ENCODE measurements around the gene BCAS3.
A peak's percentile ranks its signal among the peaks of the same experiment; 100 is the strongest.

The BCAS3 gene

DNA sequence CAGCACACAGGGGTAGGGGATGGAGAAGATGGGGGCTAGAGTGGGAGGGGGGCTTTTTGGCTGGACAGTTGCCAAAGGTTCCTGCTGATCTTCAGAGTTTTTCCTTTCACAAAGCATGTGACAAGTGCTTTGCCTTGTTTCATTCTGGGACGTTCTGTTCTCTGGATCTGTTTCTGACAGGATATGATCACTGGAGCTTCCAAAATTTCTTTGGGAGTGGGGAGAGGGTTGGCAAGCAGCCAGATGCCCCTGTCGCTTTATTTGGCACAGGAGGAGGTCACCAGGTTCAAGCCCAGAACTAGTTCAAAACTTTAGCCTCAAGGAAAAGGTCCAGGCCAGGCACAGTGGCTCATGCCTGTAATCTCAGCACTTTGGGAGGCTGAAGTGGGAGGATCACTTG is 653.5 kb downstream of the BCAS3 start:
- no peak for DNase-seq

DNA sequence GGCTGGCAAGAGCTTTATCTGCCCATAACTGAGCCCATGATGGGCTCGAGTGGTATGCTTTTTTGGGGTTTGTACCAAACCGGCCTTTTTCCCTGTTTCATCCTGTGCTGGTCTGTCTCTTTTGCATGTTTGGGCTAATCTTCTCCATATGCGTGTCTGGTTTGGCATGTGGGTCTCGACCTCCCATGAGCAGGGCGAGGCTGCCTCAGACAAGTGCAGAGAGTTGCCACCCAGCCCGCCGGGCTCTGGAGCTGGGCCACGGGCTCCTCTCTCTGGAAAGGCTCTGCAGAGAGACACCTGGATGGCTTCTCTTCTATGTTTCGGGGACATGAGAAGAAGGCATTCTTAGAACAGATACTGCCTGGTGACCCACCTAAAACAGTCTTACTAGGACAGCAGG is 654.2 kb downstream of the BCAS3 start:
- no peak for DNase-seq

- no peak for DNase-seq
These were observed 655.5 kb downstream of the BCAS3 start for GRCh38 chr17:61333136-61333535.

DNA sequence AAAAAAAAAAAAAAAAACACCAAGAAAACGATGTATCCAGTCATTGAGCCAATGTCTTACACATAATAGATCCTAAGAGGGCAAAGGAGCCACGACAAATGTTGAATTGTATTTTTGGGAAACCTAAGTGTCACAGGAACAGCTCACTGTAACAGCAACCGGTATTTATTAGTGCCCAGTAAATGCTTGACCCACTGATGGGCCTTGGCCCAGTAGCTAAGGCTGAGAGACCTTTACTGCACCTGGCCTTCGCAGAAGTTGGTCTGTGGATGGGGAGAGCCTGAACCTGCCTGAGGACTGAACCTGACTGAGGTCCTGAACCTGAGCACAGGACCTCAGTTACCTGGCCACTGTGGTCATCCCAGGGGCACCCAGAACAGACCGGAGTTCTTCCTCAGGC is 657.0 kb downstream of the BCAS3 start:
- no peak for DNase-seq

GRCh38 chr17:61335105-61335844 is 657.6 kb downstream of the BCAS3 start:
- no peak for DNase-seq

- DNase-seq, result peak; percentile 95
These were observed 658.4 kb downstream of the BCAS3 start for GRCh38 chr17:61335845-61336655.

- no peak for DNase-seq
These were observed 659.6 kb downstream of the BCAS3 start for GRCh38 chr17:61337290-61337689.

- no peak for DNase-seq
These were observed 660.5 kb downstream of the BCAS3 start for GRCh38 chr17:61338000-61338798.

- DNase-seq, result no peak
These were observed 661.3 kb downstream of the BCAS3 start for GRCh38 chr17:61338874-61339478.

DNA sequence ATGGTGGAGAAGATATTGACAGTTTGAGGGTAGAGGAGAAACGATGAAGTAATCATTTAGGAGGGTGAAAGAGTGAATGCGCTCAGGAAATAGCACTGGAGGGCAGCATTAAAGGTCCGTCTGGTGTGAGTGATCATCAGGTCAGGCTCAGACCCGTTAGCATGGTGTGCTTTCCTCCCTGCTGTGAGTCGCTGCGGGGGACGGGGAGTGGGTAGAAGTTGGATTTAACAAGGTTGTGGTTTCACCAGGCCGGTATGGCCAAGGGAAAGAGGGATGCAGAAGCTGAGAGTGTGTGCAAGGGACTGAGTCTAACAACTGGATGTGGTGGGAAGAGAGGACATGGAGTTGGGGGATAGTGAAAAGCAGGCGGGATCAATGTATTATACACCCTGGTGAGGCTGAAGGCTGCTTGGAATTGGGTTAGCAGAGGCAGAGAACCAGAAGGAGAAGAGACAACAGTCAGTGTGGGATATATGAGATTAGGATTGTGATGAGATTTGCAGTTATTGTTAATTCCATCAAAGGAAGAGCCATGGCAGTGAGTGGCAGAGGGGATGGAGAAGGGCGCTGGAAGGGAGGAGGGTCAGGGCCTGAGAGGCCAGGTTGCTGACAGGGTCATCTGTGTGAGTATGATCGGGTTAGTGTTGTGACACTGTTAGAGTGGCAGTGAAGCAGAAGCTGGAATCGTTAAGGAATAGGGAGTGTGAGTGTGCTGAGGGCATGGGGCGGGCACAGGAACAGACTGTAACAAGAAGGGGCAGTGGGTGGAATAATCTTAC is 663.0 kb downstream of the BCAS3 start:
- DNase-seq, result no peak

GRCh38 chr17:61343576-61343975 is 665.9 kb downstream of the BCAS3 start:
- no peak for DNase-seq

DNA sequence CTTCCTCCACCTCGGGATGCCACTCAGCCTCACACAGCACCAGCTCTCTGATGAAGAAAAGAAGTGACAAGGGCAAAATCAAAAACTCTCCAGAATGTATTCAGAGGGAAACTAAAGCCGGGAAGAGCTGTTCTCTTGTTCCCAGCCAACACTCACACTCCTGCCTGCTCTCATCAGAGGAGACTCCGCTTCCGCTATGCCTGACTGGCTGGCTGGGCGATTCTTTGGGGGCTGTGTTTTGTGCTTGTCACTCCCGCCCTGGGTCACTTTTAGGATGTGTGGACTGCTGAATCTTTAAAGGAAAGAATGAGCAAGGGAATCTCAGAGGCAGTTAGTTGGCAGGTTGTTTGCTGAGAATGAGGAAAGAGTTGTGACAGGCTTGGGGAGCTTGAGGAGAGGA is 667.4 kb downstream of the BCAS3 start:
- no peak for DNase-seq

DNA sequence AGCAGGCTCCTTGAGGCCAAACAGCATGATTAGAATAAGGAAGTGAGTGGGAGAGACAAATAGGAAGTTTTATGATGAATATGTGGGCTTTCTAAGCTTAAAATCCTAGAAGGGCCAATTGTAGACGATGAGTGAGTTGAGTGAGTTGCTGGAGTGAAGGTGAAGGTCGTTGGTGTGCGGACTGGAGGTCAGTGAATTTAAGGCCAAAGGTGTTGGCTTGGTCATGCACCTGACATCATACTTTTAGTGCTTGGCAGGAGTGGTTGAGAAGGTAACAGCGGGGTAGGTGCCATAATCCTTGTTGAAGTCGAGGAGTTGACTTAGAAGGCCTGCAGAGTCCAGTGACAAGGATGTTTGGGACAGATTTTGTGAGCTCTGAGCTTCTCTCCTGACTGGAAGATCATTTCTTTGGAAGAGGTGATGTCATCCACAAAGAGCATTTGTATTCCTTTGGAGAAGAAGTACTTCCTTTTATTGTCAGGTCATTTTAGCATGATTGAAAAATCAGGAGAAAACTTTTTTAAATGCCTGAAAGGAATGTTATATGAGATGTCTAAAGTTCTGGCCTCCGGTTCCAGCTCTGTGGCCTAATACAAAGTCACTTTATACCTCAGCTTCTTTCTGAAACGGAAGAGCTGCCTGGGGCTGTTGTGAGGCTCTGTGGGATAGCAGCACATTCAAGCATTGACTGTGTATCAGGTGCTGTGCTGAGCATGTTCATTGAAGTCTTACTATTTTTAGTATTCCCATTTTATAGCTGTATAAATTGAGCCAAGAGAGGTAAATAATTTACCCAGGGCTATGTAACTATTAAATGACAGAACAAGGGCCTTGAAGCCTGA is 668.4 kb downstream of the BCAS3 start:
- no peak for DNase-seq

- no peak for DNase-seq
These were observed 671.7 kb downstream of the BCAS3 start for GRCh38 chr17:61349350-61349749.

DNA sequence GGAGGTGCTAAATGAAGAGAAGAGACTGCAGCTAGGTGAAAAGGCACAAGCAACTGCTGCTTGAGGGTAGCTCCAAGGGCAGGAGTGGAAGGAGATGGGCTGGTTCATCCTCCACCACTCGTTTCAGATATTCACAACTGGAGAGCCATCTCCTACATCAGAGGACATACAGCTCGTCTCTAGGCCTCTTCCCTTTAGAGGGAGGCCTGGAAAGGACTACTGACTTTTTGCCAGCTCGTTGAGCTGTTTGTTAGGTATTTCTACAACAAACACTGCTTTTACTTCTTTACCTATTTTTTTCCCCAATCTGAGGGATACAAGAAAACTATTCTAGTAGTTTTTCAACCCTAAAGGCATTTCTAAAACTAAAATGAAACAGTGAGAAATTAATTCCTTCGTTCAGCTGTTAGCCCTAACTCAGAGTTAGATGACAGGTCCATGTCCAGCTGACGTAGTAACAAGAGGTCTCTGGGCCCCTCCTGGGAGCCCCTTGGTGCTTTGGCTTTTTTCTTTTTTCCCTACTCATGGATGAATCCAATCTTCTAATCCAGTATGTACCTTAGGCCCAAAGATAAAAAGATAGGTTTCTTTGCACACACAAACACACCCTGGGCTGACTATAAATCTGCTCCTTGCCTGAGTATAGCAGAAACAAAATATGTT is 674.2 kb downstream of the BCAS3 start:
- DNase-seq, result no peak

GRCh38 chr17:61352408-61352770 is 674.7 kb downstream of the BCAS3 start:
- DNase-seq, result no peak

- no peak for DNase-seq
These were observed 675.3 kb downstream of the BCAS3 start for GRCh38 chr17:61352781-61353491.

DNA sequence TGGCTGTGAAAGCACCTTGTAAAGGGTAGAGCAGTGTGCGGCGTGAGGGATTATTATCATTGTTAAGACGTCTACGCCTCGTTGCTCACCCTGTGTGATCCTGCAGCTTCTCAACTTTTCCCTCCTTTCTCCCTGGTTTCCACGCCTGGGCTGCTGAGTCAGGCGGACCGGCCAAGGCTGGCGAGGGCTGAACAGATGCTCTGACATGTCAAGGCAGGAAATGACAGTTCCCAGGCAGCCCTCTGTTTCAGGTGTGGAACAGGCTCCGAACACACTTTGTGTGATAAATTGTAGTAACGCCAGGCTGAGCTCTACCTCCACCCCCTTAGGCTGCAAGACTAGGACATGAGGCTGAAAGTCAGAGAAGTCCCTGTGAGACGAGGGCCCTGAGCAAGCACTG is 676.0 kb downstream of the BCAS3 start:
- no peak for DNase-seq

GRCh38 chr17:61354895-61355874 is 677.5 kb downstream of the BCAS3 start:
- no peak for DNase-seq

All from NCI-H345 (cell line).